Measurements from ENCODE around the gene LCMT2. TPM values are rescaled to one million over a fixed set of nuclear protein-coding genes. Genes with fewer than 3 reads are reported as not detected.

The LCMT2 gene
- total RNA-seq, 1 donor from 2014 or later, result 6.9 TPM

- no peak for ATAC-seq
- Histone ChIP-seq H3K27me3 (ENCODE audit: low read depth) (peaks cover 8% of the 10 kb centered on the region), H3K4me1 (no peaks in the 10 kb centered on the region)
Measured at GRCh38 chr15:43302205-43302817, 28.1 kb downstream of the LCMT2 start, which contains the start of gene TGM7. Gene TGM7, minus strand, starts transcription at chr15:43302255.

GRCh38 chr15:43299884-43300283 is 30.5 kb downstream of the LCMT2 start:
- TF ChIP-seq CTCF (IDR thresholded peaks at IDR 0.05), result no peak
- no peak overlapping the region for H3K27ac ChIP-seq
- H3K4me1 ChIP-seq, result no peaks in the 10 kb centered on the region
- no peaks in the 10 kb centered on the region for H3K9me3 ChIP-seq
- no peaks in the 10 kb centered on the region for H3K36me3 ChIP-seq
- H3K27me3 ChIP-seq (ENCODE audit: low read depth), result peaks cover 14% of the 10 kb centered on the region
- DNase-seq, result no peak
- no peak for ATAC-seq
- intact Hi-C loops (cut with DNase I), result no loop called here
- H3K4me3 ChIP-seq, result no peak overlapping the region

More at GRCh38 chr15:43302205-43302817, 28.1 kb downstream of the LCMT2 start, which contains the start of gene TGM7:
- intact Hi-C loops (cut with DNase I), result no loop called here
- Histone ChIP-seq H3K4me3 (no peak within 1 kb of the TSS), H3K9me3 (no peaks in the 10 kb centered on the region), H3K27ac (no peak within 1 kb of the TSS), H3K36me3 (no peaks in the 10 kb centered on the region)
- no peak for TF ChIP-seq CTCF (IDR thresholded peaks at IDR 0.05)
- DNase-seq, result no peak

- Histone ChIP-seq H3K4me3 (no peak overlapping the region), H3K4me1 (no peaks in the 10 kb centered on the region), H3K36me3 (no peaks in the 10 kb centered on the region), H3K27me3 (ENCODE audit: low read depth) (peaks cover 19% of the 10 kb centered on the region), H3K9me3 (no peaks in the 10 kb centered on the region), H3K27ac (no peak overlapping the region)
- DNase-seq (no peak), ATAC-seq (no peak)
- intact Hi-C loops (cut with DNase I), result no loop called here
- TF ChIP-seq CTCF (IDR thresholded peaks at IDR 0.05), result no peak
Measured at GRCh38 chr15:43299411-43299810, 31.0 kb downstream of the LCMT2 start.

GRCh38 chr15:43294091-43294706 is 36.2 kb downstream of the LCMT2 start:
- H3K36me3 ChIP-seq, result no peaks in the 10 kb centered on the region
- ATAC-seq (no peak), DNase-seq (no peak)
- peaks cover 25% of the 10 kb centered on the region for H3K27me3 ChIP-seq (ENCODE audit: low read depth)
- H3K4me3 ChIP-seq, result no peak overlapping the region
- intact Hi-C loops (cut with DNase I), result no loop called here
- no peak for TF ChIP-seq CTCF (IDR thresholded peaks at IDR 0.05)
- no peak overlapping the region for H3K27ac ChIP-seq
- H3K4me1 ChIP-seq, result no peaks in the 10 kb centered on the region
- H3K9me3 ChIP-seq, result no peaks in the 10 kb centered on the region

- no peak for TF ChIP-seq CTCF (IDR thresholded peaks at IDR 0.05)
- Histone ChIP-seq H3K4me3 (no peak overlapping the region), H3K27ac (no peak overlapping the region), H3K36me3 (no peaks in the 10 kb centered on the region), H3K27me3 (ENCODE audit: low read depth) (peaks cover 25% of the 10 kb centered on the region), H3K4me1 (no peaks in the 10 kb centered on the region), H3K9me3 (no peaks in the 10 kb centered on the region)
- ATAC-seq (peak in 1 of 2 donors; percentile 25), DNase-seq (no peak)
- intact Hi-C loops (cut with DNase I), result no loop called here
Measured at GRCh38 chr15:43293432-43293831, 36.9 kb downstream of the LCMT2 start.
